K562 (cell line): ENCODE measurements around the gene MRM3. TPM values are rescaled to one million over a fixed set of nuclear protein-coding genes. Genes with fewer than 3 reads are reported as not detected.
A peak's percentile ranks its signal among the peaks of the same experiment; 100 is the strongest.

ENCODE experiments used
- ARID2 ChIP-seq: fragments of 450-650 bp; IDR thresholded peaks from 2 replicates; pipeline ENCODE4 v1.6.1; 2017; ENCODE audit warnings: antibody characterized with exemption, mild to moderate bottlenecking
- ATF1 ChIP-seq, 2 experiments: fragments of 450-650 bp in 1 of 2; IDR thresholded peaks; 2 replicates each; pipeline ENCODE4 v1.6.1; 2016; ENCODE audit warnings: missing compliant biosample characterization in 1 of 2, missing genetic modification characterization in 1 of 2
- DEAF1 ChIP-seq: fragments of 450-650 bp; formaldehyde crosslinking; IDR thresholded peaks from 2 replicates; pipeline ENCODE4 v1.4.0; 2020; ENCODE audit warnings: mild to moderate bottlenecking, moderate library complexity
- NFIC ChIP-seq: fragments of 450-650 bp; IDR thresholded peaks from 2 replicates; pipeline ENCODE4 v1.6.1; 2017; ENCODE audit warnings: mild to moderate bottlenecking, inconsistent platforms
- RB1 ChIP-seq: fragments of 450-650 bp; IDR thresholded peaks from 2 replicates; pipeline ENCODE4 v1.6.1; 2017; ENCODE audit warnings: low read depth, mild to moderate bottlenecking
- REST ChIP-seq, 2 experiments: fragments of 450-650 bp; formaldehyde crosslinking in 1 of 2; IDR thresholded peaks; 2 replicates each; pipeline versions ENCODE4 v1.4.0 to v1.6.1; 2014 to 2020; ENCODE audit warnings: mild to moderate bottlenecking in 2 of 2, borderline replicate concordance in 1 of 2, low read depth in 1 of 2
- SMC3 ChIP-seq: conservative IDR thresholded peaks from 2 replicates; pipeline ENCODE4 v1.6.1; 2011; ENCODE audit warnings: low read depth, low read length, improper control_type of control experiment; ENCODE audit not compliant: insufficient read depth
- SNRNP70 ChIP-seq: fragments of 200-400 bp; formaldehyde crosslinking; optimal IDR thresholded peaks from 2 replicates; pipeline ENCODE3; 2017; ENCODE audit warnings: low read depth, low read length
- VEZF1 ChIP-seq: fragments of 200-800 bp; sonication (Bioruptor generic); IDR thresholded peaks from 2 replicates; pipeline ENCODE4 v1.6.1; 2017; ENCODE audit warnings: missing genetic modification characterization, missing compliant biosample characterization
- polyA plus RNA-seq, 8 experiments: library from polyadenylated mRNA; depleted of rRNA in 4 of 8; stranded (reverse) in 5 of 8; unstranded in 3 of 8; fragments of >200 nt; fragmentation: Nextera tagmentation in 2 of 8; fragmentation: Illumina TruSeq in 1 of 8; extraction: Ambion mirVana in 2 of 8; extraction: Trizol in 1 of 8; gene quantifications; 2 replicates each; pipeline versions ENCODE4 v1.2.1 to v1.2.3, GENCODE V29; 2011 to 2014; ENCODE audit warnings: inconsistent platforms in 1 of 8, missing spikeins in 1 of 8
- total RNA-seq, 7 experiments: library from RNA; depleted of rRNA in 6 of 7; stranded (reverse); fragments of >200 nt in 6 of 7; fragmentation: Illumina TruSeq in 2 of 7; extraction: Trizol in 2 of 7; gene quantifications; 2 replicates each; pipeline versions ENCODE4 v1.2.1 to v1.2.3, GENCODE V29; 2011 to 2021; ENCODE audit warnings: low replicate concordance in 1 of 7

Gene MRM3
- total and polyA plus RNA-seq, 9 of the 15 experiments (the other 6 are each of a cell fraction or from before 2014, with no cell fraction given), result 2.4 to 24.8 (median 18.3) TPM

- TF ChIP-seq SNRNP70, result no peak
- TF ChIP-seq DEAF1, result peak; percentile 58
- peak; percentile 55; the same call in 1 of the 2 replicates for TF ChIP-seq VEZF1 (CRISPR knock-in tag)
- 0 out of 2 replicates have a peak, but pooled peaks have one; percentile 19 for TF ChIP-seq NFIC
- TF ChIP-seq SMC3, result peak; percentile 70
- TF ChIP-seq ARID2, result 0 out of 2 replicates have a peak, but pooled peaks have one; percentile 29
- TF ChIP-seq REST (IDR thresholded peaks at IDR 0.05; ENCODE audit: borderline replicate concordance), result peak; percentile 82; the same call in 1 of the 2 replicates
- TF ChIP-seq REST (CRISPR knock-in tag; IDR thresholded peaks at IDR 0.05; ENCODE audit: low read depth), result no peak
- 0 out of 2 replicates have a peak, but pooled peaks have one; percentile 50 for TF ChIP-seq RB1
- no peak for TF ChIP-seq ATF1 (CRISPR knock-in tag; IDR thresholded peaks at IDR 0.05)
- peak; percentile 15; the same call in 1 of the 2 replicates for TF ChIP-seq ATF1 (tag; IDR thresholded peaks at IDR 0.05)
These were observed 12.7 kb downstream of the MRM3 start (continued) for GRCh38 chr17:794876-795275.
